BJ (cell line): ENCODE results near the gene WHRN. TPM values are rescaled to one million over a fixed set of nuclear protein-coding genes. Genes with fewer than 3 reads are reported as not detected.

ENCODE experiments used
- CTCF ChIA-PET: fragments of 350-600 bp; formaldehyde crosslinking; extraction: SDS; loops from one replicate; lab custom pipeline; 2021; ENCODE audit warnings: antibody characterized with exemption, inconsistent platforms; lab: Yijun Ruan, JAX
- POLR2A ChIA-PET: fragments of 300-600 bp; sonication (Branson Sonifier 250); formaldehyde crosslinking; extraction: SDS; loops from one replicate; lab custom pipeline; 2021; ENCODE audit warnings: antibody characterized with exemption; lab: Charles Lee
- DNase-seq: peaks from one replicate; pipeline ENCODE4 v3.0.0-alpha.2; 2011; ENCODE audit warnings: low read depth
- H3K27me3 ChIP-seq: 2 replicates; pipeline ENCODE4 v1.6.0; 2011; ENCODE audit warnings: low read length; ENCODE audit not compliant: control insufficient read depth, insufficient read depth
- H3K36me3 ChIP-seq: 2 replicates; pipeline ENCODE4 v1.5.1; 2011; ENCODE audit warnings: low read length; ENCODE audit not compliant: control insufficient read depth, insufficient read depth
- H3K4me3 ChIP-seq: 2 replicates; pipeline ENCODE4 v1.5.1; 2011; ENCODE audit warnings: low read depth, mild to moderate bottlenecking, control low read depth, low read length
- CTCF ChIP-seq: IDR thresholded peaks from 2 replicates; pipeline ENCODE4 v1.5.1; 2011; ENCODE audit warnings: low read depth, mild to moderate bottlenecking, control low read depth, inconsistent platforms, low read length, moderate library complexity; ENCODE audit not compliant: insufficient read depth
- polyA plus RNA-seq: library from polyadenylated mRNA; depleted of rRNA; stranded (reverse); fragments of >200 nt; gene quantifications from 2 replicates; pipeline ENCODE4 v1.2.3, GENCODE V29; 2011

WHRN gene
- polyA plus RNA-seq, 1 experiment: 1.5 TPM

DNA sequence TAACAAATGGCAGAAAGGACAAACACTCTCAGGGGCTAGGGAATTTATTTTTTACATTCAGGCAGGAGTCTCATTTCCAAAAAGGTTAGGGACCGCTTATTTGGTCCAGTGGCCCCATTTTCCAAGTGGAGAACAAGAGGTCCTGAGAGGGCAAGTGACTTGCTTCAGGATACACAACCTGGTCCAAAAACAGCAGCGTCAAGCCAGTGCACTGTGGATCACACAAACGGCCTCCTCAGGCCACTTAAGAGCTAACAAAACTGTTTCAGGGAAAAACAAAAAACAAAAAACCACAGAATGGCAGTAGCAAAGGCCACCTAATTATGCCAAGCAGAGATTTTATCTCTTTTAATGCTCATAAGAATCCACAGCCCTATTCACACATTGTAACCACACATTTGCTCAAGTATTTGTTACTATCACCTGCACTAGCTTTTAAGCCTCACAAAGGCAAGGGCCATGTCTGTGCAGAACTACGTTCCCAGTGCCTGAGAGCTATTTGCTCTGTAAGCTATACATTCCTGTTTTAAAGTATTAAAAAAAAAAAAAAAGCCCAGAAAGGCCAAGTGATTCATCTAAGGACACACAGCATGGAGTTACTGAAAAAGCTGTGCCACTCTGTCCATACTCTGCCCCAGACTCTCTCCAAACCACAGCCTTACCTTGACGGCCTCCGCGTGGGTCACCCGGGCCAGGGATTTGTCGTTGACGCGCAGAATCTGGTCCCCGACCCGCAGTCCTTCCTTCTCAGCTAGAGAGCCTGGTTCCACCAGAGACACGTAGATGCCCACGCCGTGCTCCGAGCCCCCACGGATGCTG lies 1.5 kb downstream of the WHRN start:
- Histone ChIP-seq H3K36me3 (no peaks in the 10 kb centered on the region), H3K4me3 (no peak overlapping the region), H3K27me3 (peaks cover 10% of the 10 kb centered on the region)
- no peak for TF ChIP-seq CTCF
- no peak for DNase-seq
- ChIA-PET CTCF (interaction anchor here (0.7 to 2.0 kb wide), 4 partner anchors 8 to 150 kb away, joined by 3 to 6 read pairs (median 4); no protein-coding TSS in a partner anchor), POLR2A (no interaction called here)

DNA sequence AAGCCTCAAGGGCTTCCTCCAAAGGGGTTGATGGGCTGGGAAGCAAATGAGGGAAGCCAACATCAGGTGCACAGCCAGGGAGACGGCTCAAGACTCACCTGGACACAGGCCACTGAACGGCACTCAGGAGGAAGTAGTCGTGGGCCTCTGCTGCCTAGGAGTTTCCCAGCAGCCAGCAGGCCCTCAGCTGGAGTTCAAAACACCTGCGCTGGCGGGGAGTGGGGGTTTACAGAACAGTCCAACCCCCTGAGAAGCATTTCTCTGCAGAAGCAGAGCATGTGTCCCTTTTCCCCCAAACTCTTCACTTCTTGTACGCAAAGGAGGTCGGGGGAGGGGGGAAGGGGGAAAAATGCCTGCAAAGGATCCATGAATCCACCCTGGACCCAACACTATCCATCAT lies 2.3 kb downstream of the WHRN start:
- TF ChIP-seq CTCF: no peak
- CTCF ChIA-PET: interaction anchor here (1.1 to 4.4 kb wide), 5 partner anchors 9 to 150 kb away, joined by 3 to 25 read pairs (median 5); no protein-coding TSS in a partner anchor
- POLR2A ChIA-PET: no interaction called here
- no peak overlapping the region for H3K4me3 ChIP-seq
- H3K27me3 ChIP-seq: peaks cover 6% of the 10 kb centered on the region; the same call in 1 of the 2 replicates
- no peaks in the 10 kb centered on the region for H3K36me3 ChIP-seq
- DNase-seq: no peak

DNA sequence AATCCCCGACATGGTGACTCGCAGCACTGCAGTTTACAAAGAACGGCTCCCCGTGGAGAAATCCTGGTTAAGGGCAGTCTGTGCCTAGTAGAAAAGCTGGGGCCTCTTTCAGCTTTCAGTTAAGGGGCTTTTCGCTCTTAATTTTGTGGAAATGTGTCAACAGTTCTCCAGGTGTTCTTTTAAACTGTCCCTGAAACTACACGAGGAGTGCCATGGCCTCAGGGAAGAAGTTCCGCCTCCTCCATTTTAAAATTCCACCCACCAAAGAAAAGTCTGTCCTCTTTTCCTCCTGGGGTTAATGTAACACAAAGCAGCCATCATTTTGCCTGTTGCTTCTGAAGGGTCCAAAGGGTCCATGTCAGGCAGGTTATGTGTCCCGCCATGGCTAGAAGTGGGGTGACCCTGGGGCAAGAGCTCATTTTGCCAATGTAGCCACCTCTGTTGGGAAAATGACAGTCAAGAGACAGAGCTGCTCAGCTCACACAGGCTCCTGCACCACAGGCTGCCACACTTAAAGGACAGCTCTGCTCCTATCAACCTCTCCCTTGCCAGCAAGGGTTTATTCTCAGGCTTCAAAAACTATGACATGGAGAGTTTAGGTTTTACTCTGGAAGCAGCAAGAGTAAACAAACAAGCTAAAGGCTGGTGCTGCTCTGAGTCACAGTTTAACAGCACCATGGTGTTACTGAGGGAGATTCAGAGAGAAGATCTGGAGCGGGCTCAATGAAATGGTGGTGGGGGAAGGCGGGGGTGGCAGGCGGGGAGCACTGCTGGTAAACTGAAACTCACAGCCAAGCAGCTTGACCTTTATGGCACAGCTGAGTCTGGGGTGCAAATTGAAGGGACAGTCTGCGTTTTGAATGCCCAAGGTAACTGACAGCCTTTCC lies 3.2 kb downstream of the WHRN start:
- no peak for TF ChIP-seq CTCF
- H3K36me3 ChIP-seq: no peaks in the 10 kb centered on the region
- peaks cover 3% of the 10 kb centered on the region; the same call in 1 of the 2 replicates for H3K27me3 ChIP-seq
- no peak overlapping the region for H3K4me3 ChIP-seq
- DNase-seq: no peak
- CTCF ChIA-PET: interaction anchor here (0.6 to 4.4 kb wide), 7 partner anchors 8 to 157 kb away, joined by 3 to 25 read pairs (median 4); no protein-coding TSS in a partner anchor
- POLR2A ChIA-PET: no interaction called here

DNA sequence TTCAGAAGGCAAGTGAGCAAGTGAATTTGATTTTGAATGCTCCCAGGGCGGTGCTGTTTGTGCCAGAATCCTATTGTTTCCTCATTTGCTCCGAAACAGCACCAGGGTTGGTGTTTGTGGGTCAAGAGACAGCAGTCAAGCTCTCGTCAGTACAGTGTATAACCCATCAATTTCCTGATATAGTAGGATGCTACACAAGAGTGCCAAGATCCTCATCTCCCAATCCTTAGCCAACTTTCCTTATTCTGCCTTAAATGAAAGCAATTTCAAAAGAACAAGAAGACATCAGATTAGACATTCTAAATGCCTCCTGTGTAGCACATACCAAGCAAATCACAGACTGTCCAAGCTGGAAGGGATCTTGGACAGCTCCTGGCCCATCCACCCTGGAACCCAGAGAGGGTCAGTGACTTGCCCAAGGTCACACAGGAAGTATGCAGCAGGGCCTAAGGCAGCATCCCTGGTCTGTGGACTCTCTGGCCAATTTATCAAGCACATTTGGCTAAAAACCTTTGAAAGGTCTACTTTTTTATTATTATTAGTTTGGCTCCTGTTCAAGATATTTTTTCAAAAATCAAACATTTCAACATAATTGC lies 4.5 kb downstream of the WHRN start:
- H3K27me3 ChIP-seq: no peaks in the 10 kb centered on the region; the same call in none of the 2 replicates
- no peak for DNase-seq
- ChIA-PET CTCF (interaction anchor here (2.0 to 4.4 kb wide), 2 partner anchors 13 to 152 kb away, joined by 7 to 25 read pairs; no protein-coding TSS in a partner anchor), POLR2A (no interaction called here)
- H3K36me3 ChIP-seq: no peaks in the 10 kb centered on the region
- no peak overlapping the region for H3K4me3 ChIP-seq
- TF ChIP-seq CTCF: no peak
